Activated T-cell treated with anti-CD3 and anti-CD28 coated beads for 1 hour (primary cell): ENCODE data around the gene P2RX5.
A peak's percentile ranks its signal among the peaks of the same experiment; 100 is the strongest.

Source experiments
- DNase-seq: peaks from one replicate; pipeline ENCODE4 v3.0.0-alpha.2; 2020; ENCODE audit warnings: low read depth

P2RX5 gene

DNA sequence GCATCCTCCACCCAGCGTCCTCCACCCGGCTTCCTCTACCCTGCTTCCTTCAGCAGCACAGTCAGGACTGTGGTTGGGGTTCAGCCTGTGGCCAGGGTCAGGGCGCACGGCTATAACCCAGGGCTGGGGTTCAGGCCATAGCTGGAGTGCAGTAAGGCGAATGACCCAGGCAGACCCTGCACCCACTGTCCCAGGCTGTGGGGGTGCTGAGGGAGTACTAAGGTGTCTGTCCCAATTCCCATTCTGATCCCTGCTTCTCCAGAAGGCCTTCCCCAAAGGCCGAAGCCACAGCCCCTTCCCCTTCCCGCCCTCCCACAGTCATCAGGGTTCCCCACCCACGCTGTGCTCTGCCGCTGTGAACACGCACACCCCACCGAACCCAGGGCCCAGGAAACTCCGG lies 14.9 kb downstream of the P2RX5 start:
- DNase-seq = no peak

GRCh38 chr17:3679531-3680126 lies 16.3 kb downstream of the P2RX5 start:
- DNase-seq = no peak

DNA sequence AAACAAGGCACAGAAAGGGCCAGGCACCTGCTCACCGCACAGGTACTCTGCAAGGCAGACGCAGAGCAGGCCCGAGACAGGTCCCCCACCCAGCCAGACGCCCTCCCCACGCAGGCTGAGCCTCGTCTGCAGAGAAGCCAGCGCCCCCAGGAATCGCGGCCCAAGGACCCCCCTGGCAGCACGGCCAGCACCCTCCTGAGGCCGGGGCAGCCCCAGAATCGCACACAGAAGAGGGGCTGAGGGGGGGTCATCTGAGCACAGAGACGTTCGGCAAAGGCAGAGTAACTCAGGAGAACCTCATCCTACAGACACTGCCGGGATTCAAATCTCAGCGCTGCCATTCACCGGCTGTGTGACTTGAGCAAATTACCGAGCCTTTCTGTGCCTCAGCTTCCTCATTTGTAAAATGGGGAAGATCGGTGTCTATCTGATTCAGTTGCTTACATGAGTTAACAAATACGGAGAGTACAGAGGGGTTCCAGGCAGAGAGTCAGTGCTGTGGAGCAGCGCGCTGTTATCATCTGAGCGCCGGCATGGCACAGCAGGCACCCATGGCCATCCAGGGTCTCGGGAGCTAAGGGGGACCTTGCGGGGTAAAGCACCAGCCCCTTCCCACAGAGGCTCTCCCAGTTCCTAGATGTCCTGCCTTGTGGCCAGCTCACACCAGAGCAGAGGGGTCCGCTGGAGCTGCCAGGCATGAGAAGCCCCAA lies 17.0 kb downstream of the P2RX5 start:
- no peak for DNase-seq

GRCh38 chr17:3678095-3678820 lies 17.7 kb downstream of the P2RX5 start:
- no peak for DNase-seq

GRCh38 chr17:3675886-3676285 lies 20.1 kb downstream of the P2RX5 start:
- no peak for DNase-seq

DNA sequence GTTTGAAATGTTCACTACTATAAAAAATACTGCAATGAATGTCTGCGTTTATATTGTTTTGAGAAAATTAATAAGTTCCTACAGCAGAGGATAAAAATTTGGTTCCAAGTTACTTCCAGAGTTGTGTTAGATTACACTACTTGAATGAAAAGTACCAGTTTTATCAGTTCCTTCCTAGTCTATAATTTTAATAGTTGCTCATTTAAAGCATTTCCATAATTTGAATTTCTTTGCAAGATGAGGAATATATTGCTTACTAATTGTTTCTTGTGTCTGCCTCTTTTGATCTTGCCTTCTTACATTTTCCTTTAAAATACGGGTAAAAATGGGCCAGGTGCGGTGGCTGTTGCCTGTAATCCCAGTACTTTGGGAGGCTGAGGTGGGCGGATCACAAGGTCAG lies 23.4 kb downstream of the P2RX5 start:
- no peak for DNase-seq

DNA sequence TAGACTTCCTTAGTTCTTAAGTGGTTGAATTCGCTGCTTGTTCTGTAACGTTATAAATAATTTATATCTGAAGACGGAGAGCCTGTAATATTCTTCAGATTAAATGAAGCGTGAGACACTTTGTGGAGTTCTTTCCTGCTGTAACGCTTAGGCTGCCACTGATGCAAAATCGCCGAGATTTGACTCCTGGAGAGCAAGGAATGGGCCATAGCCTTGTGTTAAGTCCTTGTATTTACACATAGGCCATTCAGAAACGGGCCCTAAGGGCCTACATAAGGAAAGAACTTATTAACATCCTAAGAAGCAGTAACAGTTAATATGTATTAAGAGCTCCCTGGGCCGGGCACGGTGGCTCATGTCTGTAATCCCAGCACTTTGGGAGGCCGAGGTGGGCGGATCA lies 26.4 kb downstream of the P2RX5 start:
- no peak for DNase-seq

DNA sequence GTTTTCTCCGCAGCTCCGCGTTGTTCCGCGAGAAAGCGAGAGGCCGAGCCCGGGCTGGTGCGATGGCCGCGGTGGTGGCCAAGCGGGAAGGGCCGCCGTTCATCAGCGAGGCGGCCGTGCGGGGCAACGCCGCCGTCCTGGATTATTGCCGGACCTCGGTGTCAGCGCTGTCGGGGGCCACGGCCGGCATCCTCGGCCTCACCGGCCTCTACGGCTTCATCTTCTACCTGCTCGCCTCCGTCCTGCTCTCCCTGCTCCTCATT lies 26.9 kb downstream of the P2RX5 start:
- DNase-seq = no peak

- DNase-seq = peak; percentile 100
Observed at GRCh38 chr17:3668279-3669084, 27.5 kb downstream of the P2RX5 start, which contains the start of the genes EMC6 and TAX1BP3. EMC6 (plus strand) TSS chr17:3668812; CDS start chr17:3669147, 335 bp downstream. TAX1BP3 (minus strand) TSS chr17:3668578; CDS start chr17:3668526, 52 bp downstream.

GRCh38 chr17:3667366-3668278 lies 28.3 kb downstream of the P2RX5 start:
- DNase-seq = no peak

- no peak for DNase-seq
Observed at GRCh38 chr17:3666516-3666915, 29.4 kb downstream of the P2RX5 start.

GRCh38 chr17:3665834-3666233 lies 30.1 kb downstream of the P2RX5 start:
- DNase-seq = no peak

DNA sequence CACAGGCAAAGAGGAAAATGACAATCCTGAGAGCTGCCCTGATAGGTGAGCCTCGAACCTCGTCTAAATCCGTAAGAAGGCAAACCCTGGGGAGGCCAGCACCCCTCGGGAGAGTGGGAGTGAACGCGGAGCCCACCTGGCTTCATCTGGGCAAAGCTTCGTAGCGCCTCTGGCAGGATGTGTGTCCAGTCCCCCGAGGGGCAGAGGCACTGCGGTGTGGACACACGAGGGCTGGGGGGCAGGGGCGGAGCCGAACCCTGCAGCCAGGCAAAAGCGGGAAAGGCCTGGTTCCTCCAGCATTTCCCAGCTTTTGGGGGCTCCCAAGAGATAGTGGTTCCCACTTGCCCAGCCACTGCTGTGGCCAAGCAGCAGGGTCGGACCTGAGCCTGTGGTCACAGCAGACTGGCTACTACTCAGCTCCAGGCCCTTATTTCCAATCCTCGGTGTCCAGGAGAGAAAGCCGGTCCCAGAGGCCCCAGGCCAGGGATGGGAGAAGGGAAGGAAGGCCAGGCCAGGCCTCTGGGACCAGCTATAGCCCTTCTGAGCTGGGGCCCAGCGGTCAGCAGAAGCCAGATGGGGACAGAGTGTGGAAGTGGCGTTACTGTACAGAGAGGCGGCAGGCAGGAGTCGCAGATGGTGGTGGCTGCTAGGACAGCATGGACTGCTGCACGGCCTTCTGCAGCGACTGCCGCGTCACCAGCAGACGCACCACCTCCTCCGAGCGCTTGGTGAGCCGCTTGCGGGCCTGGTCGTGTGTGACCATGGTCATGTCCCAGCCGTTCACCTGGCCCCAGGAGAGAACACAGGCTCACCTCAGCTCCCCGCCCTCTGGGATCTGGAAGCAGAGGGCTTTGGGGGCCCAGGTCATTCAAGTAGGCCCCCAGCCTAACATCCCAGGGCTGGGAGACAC lies 32.6 kb downstream of the P2RX5 start:
- no peak for DNase-seq

DNA sequence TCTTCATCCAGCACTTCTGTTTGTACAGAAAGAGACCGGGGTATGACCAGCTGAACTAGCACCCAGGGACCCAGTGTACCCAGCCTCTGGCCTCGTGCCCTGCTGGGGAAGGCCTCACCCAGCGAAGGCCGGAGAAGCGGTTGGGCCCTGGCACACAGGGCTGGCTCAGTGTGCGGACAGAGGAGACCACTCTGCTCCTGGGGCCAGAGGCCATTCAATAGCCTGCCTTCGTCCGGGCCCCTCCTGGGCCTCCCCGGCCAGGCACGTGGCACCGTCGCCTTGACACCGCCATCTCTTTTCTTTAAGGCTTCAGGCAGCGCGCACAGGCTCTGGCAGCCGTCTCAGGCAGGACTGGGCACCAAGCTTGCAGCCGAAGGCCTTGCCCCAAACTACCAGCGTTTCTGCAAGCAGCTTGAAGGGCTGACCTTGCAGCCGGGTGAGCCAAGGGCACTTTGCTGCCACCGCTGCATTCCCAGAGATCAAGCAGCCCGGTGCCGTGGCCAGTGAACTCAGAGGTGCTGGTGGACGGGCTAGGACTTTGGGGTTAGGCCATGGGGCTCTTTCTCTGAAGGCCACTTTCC lies 35.6 kb downstream of the P2RX5 start:
- no peak for DNase-seq

DNA sequence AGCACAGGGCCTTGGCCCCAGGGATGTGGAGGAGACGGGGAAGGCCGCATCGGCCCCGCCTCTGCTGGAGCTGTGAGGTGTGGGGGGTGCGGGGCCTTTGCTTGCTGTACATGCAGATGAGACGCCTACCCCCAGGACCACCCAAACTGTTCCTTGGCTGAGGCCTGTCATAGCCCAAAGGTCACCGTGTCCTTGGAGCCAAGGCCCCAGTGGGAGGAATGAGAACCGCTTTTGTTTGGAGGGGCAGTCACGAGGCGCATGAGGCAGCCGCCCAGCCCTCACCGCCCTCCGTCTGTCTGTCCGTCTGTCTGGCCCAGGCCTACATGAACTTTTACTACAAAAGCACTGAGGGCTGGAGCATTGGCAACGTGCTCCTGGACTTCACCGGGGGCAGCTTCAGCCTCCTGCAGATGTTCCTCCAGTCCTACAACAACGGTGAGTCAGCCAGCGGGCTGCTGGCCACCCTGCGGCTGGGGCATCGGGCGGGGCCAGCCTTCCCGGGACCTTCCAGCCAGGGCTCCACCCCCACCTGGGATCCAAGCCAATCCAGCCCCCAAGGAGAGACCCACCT lies 36.3 kb downstream of the P2RX5 start:
- no peak for DNase-seq

DNA sequence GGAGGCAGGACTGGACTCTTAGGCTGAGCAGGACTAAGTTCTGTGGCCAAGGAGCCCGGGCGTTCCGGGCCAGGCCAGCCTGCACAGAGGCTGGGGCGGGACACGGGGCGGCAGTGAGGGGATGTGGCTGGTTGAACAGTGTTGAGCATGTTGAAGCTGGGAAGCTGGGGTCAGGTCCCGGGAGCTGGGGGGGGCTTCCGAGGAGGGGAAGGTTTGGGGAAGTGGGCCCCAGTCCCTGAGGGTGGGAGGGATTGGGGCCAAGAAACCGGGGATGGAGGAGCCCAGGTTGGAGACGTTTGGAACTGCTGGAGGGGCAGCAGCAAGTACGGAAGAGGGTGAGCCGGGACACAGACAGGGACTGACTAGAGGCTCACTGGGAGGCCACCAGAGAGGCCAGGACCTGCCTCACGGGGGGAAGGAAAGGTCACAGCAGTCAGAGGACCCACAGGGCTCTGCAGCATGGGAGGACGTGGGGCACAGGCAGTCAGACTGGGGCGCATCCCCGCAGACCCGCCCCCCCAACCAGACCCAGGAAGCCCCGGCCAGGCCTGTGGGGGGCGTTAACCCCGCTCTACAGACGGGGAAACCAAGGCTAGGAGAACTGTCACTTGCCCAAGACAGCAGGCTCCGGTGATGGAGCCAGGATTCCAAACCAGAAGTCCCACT lies 37.0 kb downstream of the P2RX5 start:
- DNase-seq = no peak

DNA sequence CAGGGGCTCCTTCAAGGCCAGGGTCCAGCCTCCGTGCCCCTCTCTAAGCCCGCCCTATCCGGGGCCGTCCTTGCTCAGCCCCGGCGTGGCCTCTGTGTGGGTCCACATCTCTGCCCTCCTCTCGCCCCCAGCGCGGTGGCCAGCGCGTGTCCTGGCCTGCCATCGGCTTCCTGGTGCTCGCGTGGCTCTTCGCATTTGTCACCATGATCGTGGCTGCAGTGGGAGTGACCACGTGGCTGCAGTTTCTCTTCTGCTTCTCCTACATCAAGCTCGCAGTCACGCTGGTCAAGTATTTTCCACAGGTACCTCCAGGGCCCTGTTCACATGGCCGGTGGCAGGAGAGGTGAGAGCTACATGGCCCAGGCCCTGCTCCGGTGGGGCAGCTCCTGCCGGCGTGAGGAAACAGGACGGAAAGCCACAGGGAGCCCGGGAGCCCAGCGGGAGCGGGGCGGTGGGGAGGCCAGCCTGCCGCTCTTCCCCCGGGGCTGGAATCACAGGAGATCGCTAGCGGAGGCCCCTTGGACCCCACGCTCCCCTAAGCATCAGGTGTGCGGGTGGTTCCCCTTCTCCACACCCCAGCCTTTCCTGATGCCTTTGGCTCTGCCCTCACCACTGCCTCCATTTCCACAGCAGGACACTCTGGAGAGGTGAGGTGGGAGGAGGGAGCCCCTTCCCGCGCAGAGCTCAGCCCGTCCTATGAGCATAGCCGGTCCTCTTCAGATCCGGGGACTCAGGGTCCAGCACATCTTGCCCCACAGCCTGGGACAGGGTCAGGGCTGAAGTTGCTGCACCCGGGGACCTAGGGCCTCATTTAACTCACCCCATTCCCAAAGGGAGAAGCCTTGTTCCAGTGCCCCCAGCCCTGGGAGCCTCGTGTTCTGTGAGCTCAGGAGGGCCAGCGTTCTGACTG lies 37.8 kb downstream of the P2RX5 start:
- no peak for DNase-seq

DNA sequence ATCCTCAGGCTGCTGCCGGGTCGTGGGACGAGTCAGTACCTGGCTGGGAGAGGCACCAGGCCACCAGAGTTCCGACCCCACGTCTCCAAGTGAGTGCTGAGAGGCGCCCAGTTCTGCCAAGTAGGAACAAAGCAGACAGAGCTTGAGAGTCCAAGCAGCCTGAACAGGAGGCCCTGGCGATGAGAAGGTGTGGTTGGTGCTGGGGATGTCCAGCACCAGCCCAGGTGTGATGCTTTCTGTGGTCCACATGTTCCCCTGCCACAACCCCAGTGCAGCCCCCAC lies 38.4 kb downstream of the P2RX5 start:
- DNase-seq = no peak
